Stimulated activated CD4-positive, alpha-beta T cell treated with anti-CD3 and anti-CD28 coated beads, Interleukin-4, amount 100 ng/mL, for 1 hour (primary cell): Measurements from ENCODE around the gene TMTC3.
"Not testable (repeated sequence)": the region's sequence is repeated elsewhere in the genome, so short reads cannot be mapped to it uniquely, and the experiment has no call there.

Source experiments
- DNase-seq: peaks from one replicate; pipeline ENCODE4 v3.0.0-alpha.2; 2020

TMTC3 gene

DNA sequence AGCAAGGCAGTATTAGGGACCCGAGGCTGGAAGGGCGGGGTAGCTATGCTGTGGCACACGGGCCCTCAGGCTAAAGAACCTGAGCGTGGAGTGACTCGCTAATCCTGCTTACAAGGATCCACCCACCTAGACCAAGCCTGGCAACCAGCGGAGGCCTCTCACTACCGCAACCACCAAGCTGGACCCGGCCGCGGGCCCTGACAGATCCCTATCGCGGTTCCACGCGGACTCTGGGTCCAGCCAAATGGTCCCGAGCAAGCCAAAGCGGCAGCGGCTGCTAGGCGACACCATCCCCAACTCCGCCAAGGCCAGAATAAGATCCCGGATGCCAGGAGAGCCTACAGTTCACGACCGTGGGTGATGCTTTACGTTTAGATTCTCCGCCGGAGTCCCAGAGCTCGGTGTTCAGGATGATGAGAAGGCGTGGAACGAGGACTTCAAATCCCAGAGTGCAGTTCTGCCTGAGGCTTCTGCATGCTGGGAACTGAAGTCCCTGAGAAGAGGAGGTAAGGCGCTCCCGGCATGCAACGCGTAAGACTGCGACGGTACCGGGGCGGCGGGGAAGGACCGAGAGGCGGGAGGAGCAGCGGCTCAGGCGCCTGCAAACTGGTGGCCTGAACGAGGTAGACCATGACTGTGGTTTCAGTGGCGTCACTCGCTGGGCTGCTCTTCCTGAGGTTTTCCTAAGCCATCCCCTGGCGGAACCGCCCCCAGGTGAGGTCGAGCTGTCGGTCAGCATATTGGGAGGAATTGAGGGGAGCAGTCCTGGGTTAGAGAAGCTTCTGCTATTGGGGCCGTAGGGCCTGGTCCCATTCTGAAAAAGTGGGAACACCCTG, at the start of gene TMTC3, which contains the start of gene CEP290:
TMTC3 (plus strand) TSS at position 534 of the 836 bp plus-strand sequence. CDS start 6,009 bp downstream, outside the sequence.
CEP290 (minus strand) TSS at position 315 of the 836 bp plus-strand sequence. CDS start 781 bp downstream, outside the sequence.
- peak; percentile 89 for DNase-seq

DNA sequence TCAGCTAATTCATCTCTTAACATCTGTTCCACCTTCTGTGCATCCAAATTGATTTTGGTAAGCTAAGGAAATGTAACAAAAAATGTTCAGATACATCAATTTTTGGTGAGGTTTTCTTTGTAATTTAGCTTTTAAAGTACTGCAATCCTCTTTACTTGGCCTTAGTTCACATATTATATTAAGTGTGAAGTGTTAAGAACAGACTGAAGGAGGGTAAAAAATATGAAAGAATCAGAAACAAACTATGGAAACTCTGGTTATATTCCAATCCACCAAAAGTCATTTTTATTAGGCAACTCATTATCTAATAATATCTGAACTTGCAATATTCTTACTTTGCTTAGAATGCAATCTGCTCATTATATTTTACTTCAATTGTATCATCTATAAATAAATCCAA, 49.3 kb upstream of the TMTC3 start:
- no peak for DNase-seq

- DNase-seq, result no peak
Measured at GRCh38 chr12:88093573-88093972, 48.5 kb upstream of the TMTC3 start.

- DNase-seq, result no peak
Measured at GRCh38 chr12:88108021-88108420, 34.1 kb upstream of the TMTC3 start.

DNA sequence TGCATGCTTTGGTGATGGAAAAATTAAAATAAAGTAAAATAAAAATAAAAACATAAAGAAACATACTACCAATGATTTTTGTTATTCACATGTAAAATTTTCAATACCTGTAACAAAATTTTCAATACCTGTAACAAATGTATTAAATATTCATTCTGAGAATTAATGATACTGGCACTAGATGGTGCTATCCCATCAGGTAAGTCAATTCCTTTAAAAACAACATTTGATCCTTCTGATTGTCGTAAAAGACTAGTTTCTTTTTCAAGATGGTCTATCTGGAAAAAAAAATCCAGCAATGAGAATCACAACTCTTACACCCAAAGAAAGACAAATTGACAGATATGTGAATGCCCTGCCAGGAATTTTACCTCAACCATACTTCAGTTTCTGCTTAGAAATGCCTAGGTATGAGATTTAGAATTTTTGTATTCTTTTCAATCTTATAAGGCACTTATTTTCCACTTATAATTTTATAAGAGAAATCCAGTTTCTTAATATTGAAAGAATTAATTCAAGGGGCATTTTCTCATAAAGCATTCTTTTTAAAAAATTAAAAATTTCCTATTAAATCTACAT, 30.9 kb upstream of the TMTC3 start:
- DNase-seq, result no peak

DNA sequence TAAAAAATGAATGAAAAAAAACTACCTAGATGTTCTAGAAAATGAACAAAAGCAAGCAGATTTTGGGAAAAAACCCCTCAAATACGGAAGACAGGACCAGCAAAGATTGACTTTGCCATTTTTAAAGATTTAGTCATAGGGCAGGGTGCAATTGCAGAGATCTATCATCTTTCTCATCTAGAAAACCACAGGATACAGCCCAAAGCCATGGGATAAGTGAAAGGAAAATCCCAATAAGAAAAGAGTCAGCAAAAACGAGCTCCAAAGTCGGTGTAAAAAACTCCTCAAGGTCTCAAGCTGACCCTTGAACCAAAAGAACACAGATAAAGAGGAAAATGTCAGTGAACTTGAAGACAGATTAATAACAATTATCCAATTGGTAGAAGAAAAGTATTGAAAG, 28.2 kb upstream of the TMTC3 start:
- no peak for DNase-seq

GRCh38 chr12:88122666-88123065, 19.4 kb upstream of the TMTC3 start:
- DNase-seq, result no peak

GRCh38 chr12:88127099-88127498, 15.0 kb upstream of the TMTC3 start:
- no peak for DNase-seq

- DNase-seq, result no peak
Measured at GRCh38 chr12:88127855-88128254, 14.3 kb upstream of the TMTC3 start.

- DNase-seq, result no peak
Measured at GRCh38 chr12:88132392-88132791, 9.7 kb upstream of the TMTC3 start.

DNA sequence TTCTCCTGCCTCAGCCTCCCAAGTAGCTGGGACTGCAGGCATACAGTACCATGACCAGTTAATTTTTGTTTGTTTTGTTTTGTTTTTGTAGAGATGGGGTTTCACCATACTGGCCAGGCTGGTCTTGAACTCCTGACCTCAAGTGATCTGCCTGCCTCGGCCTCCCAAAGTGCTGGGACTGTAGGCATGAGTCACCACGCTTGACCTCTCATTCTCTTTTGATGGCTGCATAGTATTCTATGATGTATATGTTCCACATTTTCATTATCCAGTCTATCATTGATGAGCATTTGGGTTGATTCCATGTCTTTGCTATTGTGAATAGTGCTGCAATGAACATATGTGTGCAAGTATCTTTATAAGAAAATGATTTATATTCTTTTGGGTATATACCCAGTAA, 8.9 kb upstream of the TMTC3 start:
- not testable (repeated sequence) for DNase-seq

- not testable (repeated sequence) for DNase-seq
Measured at GRCh38 chr12:88139711-88140110, 2.4 kb upstream of the TMTC3 start.

DNA sequence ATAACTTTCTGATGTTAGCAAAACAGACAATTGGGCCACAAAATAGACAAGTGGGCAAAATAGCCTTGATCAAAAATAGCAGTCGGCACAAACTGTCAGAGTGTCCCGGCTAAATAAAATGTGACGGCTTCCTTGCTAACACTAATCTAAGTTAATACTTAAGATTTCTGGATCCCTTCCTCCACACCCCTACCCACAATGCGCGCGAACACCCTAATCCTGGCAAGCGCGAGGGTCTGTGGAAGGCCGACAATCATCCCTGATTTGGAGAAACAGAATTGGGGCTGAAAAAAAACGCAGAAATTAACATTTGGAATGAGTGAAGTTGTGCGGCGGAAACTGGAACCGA, 708 bp upstream of the TMTC3 start:
- DNase-seq, result no peak

GRCh38 chr12:88142610-88142991, 494 bp downstream of the TMTC3 start:
- DNase-seq, result peak; percentile 32

DNA sequence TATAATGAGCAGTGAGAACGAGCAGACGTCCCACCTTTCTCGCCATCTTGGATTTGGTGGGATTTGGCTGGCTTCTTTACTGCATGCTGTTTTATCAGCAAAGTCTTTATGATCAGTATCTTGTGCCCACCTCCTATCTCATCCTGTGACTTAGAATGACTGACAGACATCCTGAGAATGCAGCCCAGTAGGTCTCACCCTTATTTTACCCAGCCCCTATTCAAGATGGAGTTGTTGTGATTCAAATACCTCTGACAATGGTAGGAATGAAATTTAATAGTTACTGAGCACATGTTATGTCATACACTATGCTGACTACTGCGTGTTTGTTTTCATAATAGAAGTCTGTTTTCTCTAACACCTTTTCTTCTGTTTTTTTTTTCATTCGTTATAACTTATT, 1.9 kb downstream of the TMTC3 start:
- no peak for DNase-seq

DNA sequence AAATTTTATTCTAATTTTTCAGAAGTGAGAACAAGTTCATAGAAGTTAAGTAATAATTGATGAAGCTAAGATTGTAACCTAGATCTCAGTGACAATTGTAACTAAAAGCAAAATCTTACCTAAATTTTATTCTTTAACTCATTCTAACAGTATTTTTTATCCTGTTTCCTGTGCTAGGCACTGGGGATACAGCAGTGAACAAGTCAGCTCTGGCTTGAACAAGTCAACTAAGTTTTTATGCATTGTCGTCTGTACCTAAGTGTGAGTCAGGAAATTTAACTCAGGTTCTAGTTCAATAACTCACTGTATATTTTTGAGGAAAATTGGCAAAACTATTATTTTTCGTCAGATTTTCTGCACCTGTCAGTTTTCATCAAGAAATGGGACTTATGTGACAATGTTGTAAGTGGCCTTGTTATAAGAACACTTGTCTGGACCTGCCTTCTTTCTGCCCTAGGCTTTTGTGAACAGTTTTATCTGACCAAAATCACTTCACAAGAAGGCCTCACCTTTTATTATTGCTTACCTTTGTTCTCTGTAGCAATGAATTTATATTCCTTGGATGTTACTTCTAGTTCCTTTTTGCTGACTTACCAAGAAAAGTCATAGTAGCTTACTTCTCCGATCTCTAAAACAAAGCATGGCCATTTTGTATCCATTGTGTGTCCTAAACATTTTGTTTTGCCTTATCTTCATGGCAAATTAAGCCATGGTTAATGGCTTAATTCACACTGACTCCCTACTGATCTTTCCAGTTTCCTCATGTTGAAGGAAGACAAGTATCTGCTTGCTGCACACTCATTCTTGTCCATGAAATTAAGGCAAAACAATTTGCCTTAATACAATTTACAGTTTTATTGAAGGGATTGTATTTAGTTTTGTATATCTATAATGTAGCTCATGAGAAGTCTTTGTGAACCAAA, 2.7 kb downstream of the TMTC3 start:
- no peak for DNase-seq

- DNase-seq, result no peak
Measured at GRCh38 chr12:88145567-88146505, 3.7 kb downstream of the TMTC3 start.

GRCh38 chr12:88150063-88150462, 8.0 kb downstream of the TMTC3 start:
- no peak for DNase-seq

GRCh38 chr12:88153959-88154358, 11.9 kb downstream of the TMTC3 start:
- DNase-seq, result no peak

DNA sequence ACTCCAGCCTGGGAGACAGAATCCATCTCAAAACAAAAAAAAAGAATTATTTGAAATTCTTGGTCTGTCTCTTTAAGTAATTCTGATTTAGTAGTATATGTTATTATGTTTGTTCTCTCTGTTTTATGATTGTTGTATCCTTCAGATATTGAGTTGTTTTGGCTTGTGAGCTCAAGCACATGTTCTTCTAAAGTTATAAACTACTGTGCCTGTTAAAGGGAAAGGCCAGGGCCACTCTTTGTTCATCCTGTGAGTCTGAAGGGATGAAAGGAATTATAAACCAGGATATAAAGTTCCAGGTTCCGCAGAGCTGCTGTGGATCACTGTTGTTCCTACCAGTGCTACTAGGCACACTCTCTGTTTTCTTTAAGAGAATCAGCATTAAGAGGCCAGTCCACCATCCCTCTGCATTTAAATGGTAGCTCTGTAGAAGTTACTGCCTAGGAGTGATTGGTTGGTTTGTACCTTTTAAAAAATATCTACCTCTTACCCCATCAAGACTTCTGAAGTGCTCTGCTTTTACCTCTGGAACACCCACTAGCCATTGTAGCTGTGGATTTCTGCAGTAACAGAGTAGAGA, 14.1 kb downstream of the TMTC3 start:
- DNase-seq, result no peak

GRCh38 chr12:88163371-88163770, 21.3 kb downstream of the TMTC3 start:
- DNase-seq, result no peak

DNA sequence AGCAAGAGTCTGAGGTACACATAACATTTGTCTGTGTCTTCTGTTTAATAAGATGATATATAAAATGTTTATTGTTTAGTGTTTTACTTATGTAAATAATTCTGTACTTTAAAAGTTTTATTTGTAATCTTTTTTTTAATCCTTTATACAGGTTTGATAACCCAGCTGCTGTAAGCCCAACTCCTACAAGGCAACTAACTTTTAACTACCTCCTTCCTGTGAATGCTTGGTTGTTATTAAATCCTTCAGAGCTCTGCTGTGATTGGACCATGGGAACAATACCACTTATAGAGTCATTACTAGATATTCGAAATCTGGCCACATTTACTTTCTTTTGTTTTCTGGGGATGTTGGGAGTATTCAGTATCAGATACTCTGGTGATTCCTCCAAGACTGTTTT, 24.1 kb downstream of the TMTC3 start:
- no peak for DNase-seq
